ENCODE data around the gene ERAL1. TPM values are rescaled to one million over a fixed set of nuclear protein-coding genes. Genes with fewer than 3 reads are reported as not detected.
"Not testable (repeated sequence)": the region's sequence is repeated elsewhere in the genome, so short reads cannot be mapped to it uniquely, and the experiment has no call there.

ERAL1 gene
- polyA plus RNA-seq, 5 donors: 60.7 to 78.6 (median 68.4) TPM

GRCh38 chr17:28877150-28877711 is 22.4 kb downstream of the ERAL1 start:
- DNase-seq: not testable (repeated sequence)

- no peak for DNase-seq
Observed at GRCh38 chr17:28878158-28878910, 23.5 kb downstream of the ERAL1 start.

GRCh38 chr17:28878981-28879380 is 24.2 kb downstream of the ERAL1 start:
- DNase-seq: no peak

GRCh38 chr17:28879886-28880571 is 25.2 kb downstream of the ERAL1 start:
- no peak for DNase-seq

GRCh38 chr17:28880572-28880945 is 25.7 kb downstream of the ERAL1 start:
- DNase-seq: no peak

GRCh38 chr17:28881533-28882056 is 26.8 kb downstream of the ERAL1 start:
- no peak for DNase-seq

- DNase-seq: no peak
Observed at GRCh38 chr17:28882154-28882895, 27.5 kb downstream of the ERAL1 start.

GRCh38 chr17:28883967-28884702 is 29.3 kb downstream of the ERAL1 start:
- DNase-seq: no peak

- no peak for DNase-seq
Observed at GRCh38 chr17:28885363-28885762, 30.5 kb downstream of the ERAL1 start.

GRCh38 chr17:28885951-28886350 is 31.1 kb downstream of the ERAL1 start:
- no peak for DNase-seq

- no peak for DNase-seq
Observed at GRCh38 chr17:28887871-28888471, 33.2 kb downstream of the ERAL1 start.

GRCh38 chr17:28888832-28889231 is 34.0 kb downstream of the ERAL1 start:
- no peak for DNase-seq

- no peak for DNase-seq
Observed at GRCh38 chr17:28889996-28890395, 35.2 kb downstream of the ERAL1 start.

- DNase-seq: no peak
Observed at GRCh38 chr17:28891201-28891600, 36.4 kb downstream of the ERAL1 start.

- DNase-seq: no peak
Observed at GRCh38 chr17:28892024-28892423, 37.2 kb downstream of the ERAL1 start.

GRCh38 chr17:28893248-28894183 is 38.7 kb downstream of the ERAL1 start:
- not testable (repeated sequence) for DNase-seq

- DNase-seq: no peak
Observed at GRCh38 chr17:28895794-28896447, 41.1 kb downstream of the ERAL1 start.

- DNase-seq: no peak
Observed at GRCh38 chr17:28896491-28896883, 41.7 kb downstream of the ERAL1 start.
